HL-60 (cell line): ENCODE results near the gene WDR77.

Experiments used
- DNase-seq, 2 experiments: peaks; one replicate each; pipeline ENCODE4 v3.0.0-alpha.2; 2010 to 2020; ENCODE audit warnings: low read depth in 1 of 2, low spot score in 1 of 2
- H3K27ac ChIP-seq: fragments of 250-450 bp; sonication (Bioruptor Pico); replicated peaks from 2 replicates; pipeline ENCODE4 v1.5.1; 2020; ENCODE audit warnings: mild to moderate bottlenecking, moderate library complexity
- H3K27me3 ChIP-seq: fragments of 250-450 bp; sonication (Bioruptor Pico); 2 replicates; pipeline ENCODE4 v1.5.1; 2021; ENCODE audit warnings: mild to moderate bottlenecking, moderate library complexity; ENCODE audit not compliant: insufficient read depth, poor library complexity, severe bottlenecking
- H3K4me3 ChIP-seq: replicated peaks from 2 replicates; pipeline ENCODE4 v1.5.1; 2011; ENCODE audit warnings: mild to moderate bottlenecking, control low read depth, low read length; ENCODE audit not compliant: insufficient read depth
- GABPA ChIP-seq: IDR thresholded peaks from 2 replicates; pipeline ENCODE4 v1.6.1; 2012; ENCODE audit warnings: low read depth
- POLR2AphosphoS5 ChIP-seq: IDR thresholded peaks from 2 replicates; pipeline ENCODE4 v1.6.1; 2012; ENCODE audit warnings: low read depth
- SPI1 ChIP-seq: IDR thresholded peaks from 2 replicates; pipeline ENCODE4 v1.6.1; 2012; ENCODE audit warnings: low read depth, mild to moderate bottlenecking, borderline replicate concordance
- TF ChIP-seq, protein P1 (sequence below): IDR thresholded peaks from one replicate; pipeline ENCODE4 v1.5.1; 2011; ENCODE audit warnings: low read length, control low read depth, inconsistent platforms; ENCODE audit not compliant: insufficient read depth
- TF ChIP-seq, protein P2 (sequence below): IDR thresholded peaks from 2 replicates; pipeline ENCODE4 v1.6.1; 2012; ENCODE audit warnings: low read depth; ENCODE audit not compliant: insufficient replicate concordance

The WDR77 gene

DNA sequence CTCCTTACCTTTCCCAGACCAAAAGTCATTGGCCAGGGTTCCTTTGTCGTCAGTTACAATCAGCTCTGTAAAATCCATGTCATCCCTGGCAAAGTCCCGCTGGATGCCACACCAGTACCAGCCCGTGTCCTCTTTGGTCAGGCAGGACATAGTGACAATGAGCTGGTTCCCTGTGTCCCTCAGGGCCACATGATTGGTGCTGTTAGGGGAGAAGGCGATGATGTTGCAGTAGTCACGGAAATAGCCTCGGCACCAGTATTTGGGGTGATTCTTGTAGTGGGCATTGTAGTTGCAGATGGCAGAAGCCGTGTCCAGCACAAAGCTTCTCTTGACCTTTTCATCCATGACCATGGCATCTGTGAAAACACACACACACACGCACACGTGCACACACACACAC, 39.6 kb upstream of the WDR77 start:
- no peak for DNase-seq
- TF ChIP-seq, protein P1, sequence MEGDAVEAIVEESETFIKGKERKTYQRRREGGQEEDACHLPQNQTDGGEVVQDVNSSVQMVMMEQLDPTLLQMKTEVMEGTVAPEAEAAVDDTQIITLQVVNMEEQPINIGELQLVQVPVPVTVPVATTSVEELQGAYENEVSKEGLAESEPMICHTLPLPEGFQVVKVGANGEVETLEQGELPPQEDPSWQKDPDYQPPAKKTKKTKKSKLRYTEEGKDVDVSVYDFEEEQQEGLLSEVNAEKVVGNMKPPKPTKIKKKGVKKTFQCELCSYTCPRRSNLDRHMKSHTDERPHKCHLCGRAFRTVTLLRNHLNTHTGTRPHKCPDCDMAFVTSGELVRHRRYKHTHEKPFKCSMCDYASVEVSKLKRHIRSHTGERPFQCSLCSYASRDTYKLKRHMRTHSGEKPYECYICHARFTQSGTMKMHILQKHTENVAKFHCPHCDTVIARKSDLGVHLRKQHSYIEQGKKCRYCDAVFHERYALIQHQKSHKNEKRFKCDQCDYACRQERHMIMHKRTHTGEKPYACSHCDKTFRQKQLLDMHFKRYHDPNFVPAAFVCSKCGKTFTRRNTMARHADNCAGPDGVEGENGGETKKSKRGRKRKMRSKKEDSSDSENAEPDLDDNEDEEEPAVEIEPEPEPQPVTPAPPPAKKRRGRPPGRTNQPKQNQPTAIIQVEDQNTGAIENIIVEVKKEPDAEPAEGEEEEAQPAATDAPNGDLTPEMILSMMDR = no peak
- TF ChIP-seq, protein P2, sequence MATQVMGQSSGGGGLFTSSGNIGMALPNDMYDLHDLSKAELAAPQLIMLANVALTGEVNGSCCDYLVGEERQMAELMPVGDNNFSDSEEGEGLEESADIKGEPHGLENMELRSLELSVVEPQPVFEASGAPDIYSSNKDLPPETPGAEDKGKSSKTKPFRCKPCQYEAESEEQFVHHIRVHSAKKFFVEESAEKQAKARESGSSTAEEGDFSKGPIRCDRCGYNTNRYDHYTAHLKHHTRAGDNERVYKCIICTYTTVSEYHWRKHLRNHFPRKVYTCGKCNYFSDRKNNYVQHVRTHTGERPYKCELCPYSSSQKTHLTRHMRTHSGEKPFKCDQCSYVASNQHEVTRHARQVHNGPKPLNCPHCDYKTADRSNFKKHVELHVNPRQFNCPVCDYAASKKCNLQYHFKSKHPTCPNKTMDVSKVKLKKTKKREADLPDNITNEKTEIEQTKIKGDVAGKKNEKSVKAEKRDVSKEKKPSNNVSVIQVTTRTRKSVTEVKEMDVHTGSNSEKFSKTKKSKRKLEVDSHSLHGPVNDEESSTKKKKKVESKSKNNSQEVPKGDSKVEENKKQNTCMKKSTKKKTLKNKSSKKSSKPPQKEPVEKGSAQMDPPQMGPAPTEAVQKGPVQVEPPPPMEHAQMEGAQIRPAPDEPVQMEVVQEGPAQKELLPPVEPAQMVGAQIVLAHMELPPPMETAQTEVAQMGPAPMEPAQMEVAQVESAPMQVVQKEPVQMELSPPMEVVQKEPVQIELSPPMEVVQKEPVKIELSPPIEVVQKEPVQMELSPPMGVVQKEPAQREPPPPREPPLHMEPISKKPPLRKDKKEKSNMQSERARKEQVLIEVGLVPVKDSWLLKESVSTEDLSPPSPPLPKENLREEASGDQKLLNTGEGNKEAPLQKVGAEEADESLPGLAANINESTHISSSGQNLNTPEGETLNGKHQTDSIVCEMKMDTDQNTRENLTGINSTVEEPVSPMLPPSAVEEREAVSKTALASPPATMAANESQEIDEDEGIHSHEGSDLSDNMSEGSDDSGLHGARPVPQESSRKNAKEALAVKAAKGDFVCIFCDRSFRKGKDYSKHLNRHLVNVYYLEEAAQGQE = no peak
- no peak for TF ChIP-seq GABPA
- TF ChIP-seq SPI1 = no peak
- TF ChIP-seq POLR2AphosphoS5 = no peak
- no peak overlapping the region for H3K4me3 ChIP-seq
- peak overlapping the region; percentile 85 for H3K27ac ChIP-seq
- no peaks in the 10 kb centered on the region for H3K27me3 ChIP-seq

DNA sequence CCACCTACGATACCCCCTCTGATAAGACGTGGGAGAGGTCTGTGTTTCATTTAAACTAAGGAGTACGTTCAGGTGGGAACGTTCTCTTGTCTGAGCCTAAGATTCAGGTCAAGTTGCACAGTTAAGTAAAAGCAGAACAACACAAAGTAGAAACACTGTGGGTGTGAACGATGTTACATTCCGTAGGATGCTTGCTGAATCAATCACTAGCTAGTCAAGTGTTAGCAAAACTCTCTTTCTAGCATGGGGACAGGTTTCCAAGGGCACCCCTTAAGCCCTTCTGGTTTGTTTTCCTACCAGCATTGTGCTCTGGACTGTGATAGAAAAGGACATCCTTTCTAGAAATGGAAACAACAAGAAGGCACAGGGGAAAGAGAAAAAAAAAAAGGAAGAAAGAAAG, 38.1 kb upstream of the WDR77 start:
- no peak overlapping the region for H3K4me3 ChIP-seq
- H3K27ac ChIP-seq = peak overlapping the region; percentile 15; the same call in 1 of the 2 replicates
- DNase-seq = no peak
- H3K27me3 ChIP-seq = no peaks in the 10 kb centered on the region
- no peak for TF ChIP-seq SPI1
- TF ChIP-seq, protein P2 = no peak
- TF ChIP-seq, protein P1 = no peak

DNA sequence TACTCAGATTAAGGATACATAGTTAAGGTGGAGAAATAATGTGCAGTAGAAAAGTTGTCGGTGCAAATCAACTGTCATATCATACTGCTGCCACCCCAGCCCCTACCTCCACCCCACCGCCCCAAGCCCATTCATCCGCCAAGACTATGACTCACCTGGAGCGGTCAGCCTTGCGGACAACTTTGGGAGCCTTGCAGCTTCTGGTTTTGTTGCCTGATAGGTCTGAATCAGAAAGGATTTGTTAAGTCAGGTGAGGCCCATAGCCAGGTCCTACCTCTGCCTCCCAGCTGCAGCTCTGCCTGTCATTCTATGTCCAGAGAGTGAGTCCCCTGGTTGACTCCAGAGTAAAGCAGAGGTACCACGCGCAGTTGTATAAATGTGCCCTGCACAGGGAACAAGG, 37.4 kb upstream of the WDR77 start:
- no peak for DNase-seq
- TF ChIP-seq, protein P2 = no peak
- TF ChIP-seq, protein P1 = no peak
- TF ChIP-seq SPI1 (no peak), GABPA (no peak), POLR2AphosphoS5 (no peak)
- no peak overlapping the region for H3K4me3 ChIP-seq
- H3K27ac ChIP-seq = no peak overlapping the region
- H3K27me3 ChIP-seq = no peaks in the 10 kb centered on the region
